ENCODE data around the gene KIF4A.
"Not testable (repeated sequence)": the region's sequence is repeated elsewhere in the genome, so short reads cannot be mapped to it uniquely, and the experiment has no call there.

Gene KIF4A

DNA sequence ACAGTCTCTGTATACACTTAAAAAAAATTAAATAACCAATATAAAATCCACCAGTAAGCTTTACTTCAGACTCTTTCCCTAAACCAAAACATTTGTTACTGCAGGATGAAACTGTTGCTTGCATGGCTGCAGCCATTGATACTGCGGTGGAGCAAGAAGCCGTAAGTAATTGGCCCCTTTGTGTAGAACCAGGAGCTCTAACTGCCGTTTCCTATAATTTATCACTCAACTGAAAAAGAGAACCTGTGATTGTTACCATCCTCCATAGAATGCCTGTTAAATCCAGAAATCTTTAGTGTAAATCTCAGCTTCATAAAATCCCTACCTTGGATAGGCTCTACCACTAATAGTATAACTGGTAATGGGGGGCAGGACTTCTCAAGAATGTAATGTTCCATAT lies 62.6 kb downstream of the KIF4A start:
- no peak for DNase-seq (ENCODE audit: extremely low read depth, low read depth)
- TF ChIP-seq, protein P1, sequence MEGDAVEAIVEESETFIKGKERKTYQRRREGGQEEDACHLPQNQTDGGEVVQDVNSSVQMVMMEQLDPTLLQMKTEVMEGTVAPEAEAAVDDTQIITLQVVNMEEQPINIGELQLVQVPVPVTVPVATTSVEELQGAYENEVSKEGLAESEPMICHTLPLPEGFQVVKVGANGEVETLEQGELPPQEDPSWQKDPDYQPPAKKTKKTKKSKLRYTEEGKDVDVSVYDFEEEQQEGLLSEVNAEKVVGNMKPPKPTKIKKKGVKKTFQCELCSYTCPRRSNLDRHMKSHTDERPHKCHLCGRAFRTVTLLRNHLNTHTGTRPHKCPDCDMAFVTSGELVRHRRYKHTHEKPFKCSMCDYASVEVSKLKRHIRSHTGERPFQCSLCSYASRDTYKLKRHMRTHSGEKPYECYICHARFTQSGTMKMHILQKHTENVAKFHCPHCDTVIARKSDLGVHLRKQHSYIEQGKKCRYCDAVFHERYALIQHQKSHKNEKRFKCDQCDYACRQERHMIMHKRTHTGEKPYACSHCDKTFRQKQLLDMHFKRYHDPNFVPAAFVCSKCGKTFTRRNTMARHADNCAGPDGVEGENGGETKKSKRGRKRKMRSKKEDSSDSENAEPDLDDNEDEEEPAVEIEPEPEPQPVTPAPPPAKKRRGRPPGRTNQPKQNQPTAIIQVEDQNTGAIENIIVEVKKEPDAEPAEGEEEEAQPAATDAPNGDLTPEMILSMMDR (IDR thresholded peaks at IDR 0.05; ENCODE audit: low read depth, low read length, missing control alignments): no peak
- H3K4me3 ChIP-seq (replicated peaks; ENCODE audit: low read depth, low read length): no peak overlapping the region

- no peak overlapping the region for H3K4me3 ChIP-seq (replicated peaks; ENCODE audit: low read depth, low read length)
- TF ChIP-seq, protein P1 (IDR thresholded peaks at IDR 0.05; ENCODE audit: low read depth, low read length, missing control alignments): no peak
- no peak for DNase-seq (ENCODE audit: extremely low read depth, low read depth)
Observed at GRCh38 chrX:70353514-70353913, 63.6 kb downstream of the KIF4A start.

DNA sequence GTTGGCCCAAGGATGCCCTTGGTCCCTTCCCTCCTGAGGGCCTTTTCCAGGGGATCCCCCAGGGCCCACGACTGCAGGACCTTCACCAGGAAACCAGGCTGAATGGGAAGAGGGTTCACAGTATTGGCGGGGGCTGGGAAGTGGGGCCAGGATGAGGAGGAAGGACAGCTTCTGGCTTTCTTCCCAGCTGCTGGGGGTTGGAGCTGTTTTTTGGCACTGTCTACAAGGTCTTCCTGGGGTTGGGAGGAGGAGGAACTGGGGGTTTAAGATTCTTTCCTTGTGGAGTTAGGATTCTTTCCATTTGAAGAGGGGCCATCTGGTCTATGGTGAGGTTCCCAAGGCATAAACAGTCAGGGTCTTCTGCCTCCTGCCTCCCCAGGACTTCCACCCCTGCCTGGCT lies 64.8 kb downstream of the KIF4A start:
- DNase-seq (ENCODE audit: extremely low read depth, low read depth): no peak
- TF ChIP-seq, protein P1 (IDR thresholded peaks at IDR 0.05; ENCODE audit: low read depth, low read length, missing control alignments): no peak
- H3K4me3 ChIP-seq (replicated peaks; ENCODE audit: low read depth, low read length): no peak overlapping the region

GRCh38 chrX:70359458-70359857 lies 69.6 kb downstream of the KIF4A start:
- no peak for DNase-seq (ENCODE audit: extremely low read depth, low read depth)
- TF ChIP-seq, protein P1 (IDR thresholded peaks at IDR 0.05; ENCODE audit: low read depth, low read length, missing control alignments): no peak
- H3K4me3 ChIP-seq (replicated peaks; ENCODE audit: low read depth, low read length): no peak overlapping the region

- no peak overlapping the region for H3K4me3 ChIP-seq (replicated peaks; ENCODE audit: low read depth, low read length)
- no peak for DNase-seq (ENCODE audit: extremely low read depth, low read depth)
- TF ChIP-seq, protein P1 (IDR thresholded peaks at IDR 0.05; ENCODE audit: low read depth, low read length, missing control alignments): no peak
Observed at GRCh38 chrX:70360366-70360765, 70.5 kb downstream of the KIF4A start.

DNA sequence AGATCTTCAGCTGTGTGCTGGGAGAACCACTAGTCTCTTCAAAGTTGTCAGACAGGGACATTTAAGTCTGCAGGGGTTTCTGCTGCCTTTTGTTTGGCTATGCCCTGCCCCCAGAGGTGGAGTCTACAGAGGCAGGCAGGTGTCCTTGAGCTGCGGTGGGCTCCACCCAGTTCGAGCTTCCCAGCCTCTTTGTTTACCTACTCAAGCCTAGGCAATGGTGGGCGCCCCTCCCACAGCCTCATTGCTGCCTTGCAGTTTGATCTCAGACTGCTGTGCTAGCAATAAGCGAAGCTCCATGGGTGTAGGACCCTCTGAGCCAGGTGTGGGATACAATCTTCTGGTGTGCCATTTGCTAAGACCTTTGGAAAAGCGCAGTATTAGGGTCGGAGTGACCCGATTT lies 78.8 kb downstream of the KIF4A start:
- not testable (repeated sequence) for H3K4me3 ChIP-seq (replicated peaks; ENCODE audit: low read depth, low read length); DNase-seq (ENCODE audit: extremely low read depth, low read depth)

DNA sequence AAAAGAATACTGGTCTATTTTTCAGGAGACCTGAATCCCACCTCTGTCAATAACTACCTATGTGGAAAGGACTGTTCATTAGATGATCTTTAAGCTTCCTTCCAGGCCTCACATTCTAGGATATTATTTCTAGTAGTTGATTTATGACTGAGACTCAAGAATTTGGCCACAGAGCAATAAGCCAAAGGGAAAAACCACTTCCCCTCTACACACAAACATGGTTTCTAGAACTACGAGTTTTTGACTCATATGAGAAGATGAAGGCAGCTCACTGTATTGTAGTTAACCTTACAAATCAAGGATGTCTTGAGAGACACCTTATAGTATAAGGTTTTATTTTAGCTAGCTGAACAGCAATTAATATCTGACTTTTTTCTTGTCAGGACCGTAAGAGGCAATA lies 96.3 kb downstream of the KIF4A start:
- TF ChIP-seq, protein P1 (IDR thresholded peaks at IDR 0.05; ENCODE audit: low read depth, low read length, missing control alignments): no peak
- H3K4me3 ChIP-seq (replicated peaks; ENCODE audit: low read depth, low read length): no peak overlapping the region
- DNase-seq (ENCODE audit: extremely low read depth, low read depth): no peak

All from HFF-Myc (cell line).